HG03060 (cell line): ENCODE measurements around the gene KHK.

ENCODE experiments used
- ATAC-seq: cut with Tn5 transposase; IDR thresholded peaks from one replicate; pipeline ENCODE4 v1.9.1; 2021; ENCODE audit warnings: low read depth, moderate number of reproducible peaks; ENCODE audit not compliant: unreplicated experiment

Gene KHK

DNA sequence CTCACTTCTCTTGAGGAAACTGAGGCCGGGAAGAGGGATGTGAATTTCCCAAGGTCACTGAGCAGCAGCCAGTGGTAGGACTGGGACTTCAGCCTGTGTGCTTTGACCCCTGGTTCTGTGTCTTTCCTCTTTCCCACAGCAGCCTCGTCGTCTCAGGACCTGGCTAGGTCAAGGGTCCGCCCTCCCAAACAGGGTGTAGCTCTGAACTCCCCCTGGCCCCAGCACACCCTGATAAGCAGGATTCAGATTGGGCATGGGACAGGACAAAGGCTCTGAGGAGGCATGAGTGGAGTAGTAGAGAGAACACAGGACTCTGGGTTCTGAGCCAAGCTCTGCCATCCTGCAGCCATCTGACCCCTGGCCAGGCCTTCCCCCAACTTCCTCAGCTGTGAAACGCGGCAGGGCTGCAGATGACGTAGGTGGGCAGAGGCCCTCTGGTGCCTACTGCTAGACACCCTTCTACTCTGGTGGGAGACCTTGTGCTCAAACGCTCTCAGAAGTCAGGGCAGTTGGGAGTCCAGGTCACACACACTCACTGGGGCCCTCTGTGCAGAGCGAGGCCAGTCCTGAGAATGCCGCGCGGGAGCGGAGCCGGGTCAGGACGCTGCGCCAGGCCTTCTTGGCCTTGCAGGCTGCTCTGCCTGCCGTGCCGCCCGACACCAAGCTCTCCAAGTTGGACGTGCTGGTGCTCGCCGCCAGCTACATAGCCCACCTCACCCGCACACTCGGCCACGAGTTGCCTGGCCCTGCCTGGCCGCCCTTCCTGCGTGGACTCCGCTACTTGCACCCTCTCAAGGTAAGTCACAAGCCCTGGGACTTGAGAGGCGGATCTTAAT is 63.2 kb downstream of the KHK start:
- no peak for ATAC-seq
